NCI-H1092 (cell line): ENCODE data around the gene SCAF8.
"Not testable (repeated sequence)": the region's sequence is repeated elsewhere in the genome, so short reads cannot be mapped to it uniquely, and the experiment has no call there.

ENCODE experiments used
- DNase-seq: peaks from one replicate; lab custom pipeline; 2025; lab: John Stamatoyannopoulos, UW

Gene SCAF8

DNA sequence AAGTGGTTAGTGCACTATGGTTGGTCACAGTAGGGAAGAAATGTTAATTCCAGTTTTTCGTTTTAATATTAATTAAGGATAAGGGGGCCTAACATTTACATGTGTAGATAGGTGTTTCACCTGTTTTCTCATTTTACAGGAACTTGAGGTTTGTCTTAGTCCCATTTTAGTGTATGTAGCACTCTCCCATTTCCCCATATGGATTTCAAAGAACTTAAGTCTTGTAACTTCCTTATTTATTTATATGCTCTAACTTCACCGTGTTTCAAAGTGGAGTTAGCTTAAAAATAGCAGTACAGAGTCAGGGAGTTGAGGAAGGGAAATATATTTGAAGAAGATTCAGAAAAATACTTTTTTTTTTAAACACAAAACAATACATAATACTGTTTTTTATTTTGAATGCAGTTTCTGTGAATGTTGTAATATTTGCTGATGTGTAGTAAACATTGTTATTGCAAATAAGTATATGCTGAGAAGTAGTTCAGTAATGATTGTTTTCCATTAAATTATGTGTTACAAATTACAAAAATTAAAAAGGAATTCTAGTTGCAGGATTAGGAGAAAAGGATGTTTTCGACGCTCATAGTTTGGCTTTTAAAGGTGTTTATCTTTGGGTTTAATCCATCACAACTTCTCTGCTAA is 3.5 kb downstream of the SCAF8 start:
- DNase-seq = no peak

GRCh38 chr6:154737424-154737823 is 4.2 kb downstream of the SCAF8 start:
- no peak for DNase-seq

DNA sequence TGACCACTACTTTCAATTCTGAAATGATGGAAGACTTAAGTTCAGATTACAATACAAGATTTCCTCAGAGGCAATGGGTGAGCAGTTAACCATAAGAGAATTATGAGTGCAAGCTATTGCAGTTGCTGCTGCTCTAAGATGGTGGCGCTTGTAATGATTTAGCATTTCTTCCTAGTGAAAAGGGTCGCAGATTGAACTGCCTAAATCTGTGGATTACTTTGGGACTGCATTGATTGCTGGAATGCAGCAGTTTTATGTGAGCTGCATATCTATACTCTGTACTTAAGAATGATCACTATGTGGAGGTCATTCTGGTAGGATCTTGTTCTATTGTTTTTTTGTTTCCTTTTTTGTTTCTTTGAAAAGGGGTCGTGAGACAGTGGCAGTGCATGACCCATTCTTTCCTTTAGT is 5.3 kb downstream of the SCAF8 start:
- no peak for DNase-seq

DNA sequence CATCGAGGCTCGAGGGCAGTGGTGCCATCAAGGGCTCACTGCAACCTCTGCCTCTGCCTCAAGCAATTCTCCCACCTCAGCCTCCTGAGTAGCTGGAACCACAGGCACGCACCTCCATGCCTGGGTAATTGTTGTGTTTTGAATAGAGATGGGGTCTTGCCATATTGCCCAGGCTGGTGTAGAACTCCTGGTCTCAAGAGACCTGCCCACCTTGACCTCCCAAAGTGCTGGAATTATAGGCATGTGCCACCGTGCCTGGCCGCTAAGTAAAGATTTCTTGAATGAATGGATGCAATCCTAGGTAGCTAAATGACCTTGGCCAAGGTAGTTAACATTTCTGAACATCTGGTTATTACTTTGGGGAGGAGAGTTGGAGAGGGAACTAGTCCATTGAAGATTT is 7.4 kb downstream of the SCAF8 start:
- DNase-seq = no peak

GRCh38 chr6:154742891-154743290 is 9.7 kb downstream of the SCAF8 start:
- DNase-seq = no peak

- not testable (repeated sequence) for DNase-seq
Observed at GRCh38 chr6:154744029-154744745, 11.0 kb downstream of the SCAF8 start.

- no peak for DNase-seq
Observed at GRCh38 chr6:154745243-154745642, 12.0 kb downstream of the SCAF8 start.

- no peak for DNase-seq
Observed at GRCh38 chr6:154749341-154749740, 16.1 kb downstream of the SCAF8 start.

- DNase-seq = no peak
Observed at GRCh38 chr6:154751011-154751800, 18.0 kb downstream of the SCAF8 start.

DNA sequence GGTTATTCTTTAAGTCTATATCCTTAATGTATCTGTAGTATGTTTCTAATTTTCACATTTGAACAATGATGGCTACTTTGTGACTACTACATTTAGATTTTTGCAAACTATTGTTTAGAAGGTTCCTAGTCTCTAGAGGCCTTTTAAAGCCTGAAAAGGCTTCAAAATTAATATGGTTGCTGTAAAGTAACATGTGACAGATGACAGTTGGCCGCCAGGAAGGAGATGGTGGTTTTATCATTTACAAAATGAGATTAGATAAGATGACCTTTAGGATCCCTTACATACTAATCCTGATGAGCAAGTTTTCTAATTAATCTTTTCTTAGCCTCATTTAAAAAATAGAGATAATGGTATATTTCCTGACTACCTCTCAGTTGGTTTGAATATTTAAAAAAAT is 18.8 kb downstream of the SCAF8 start:
- no peak for DNase-seq

DNA sequence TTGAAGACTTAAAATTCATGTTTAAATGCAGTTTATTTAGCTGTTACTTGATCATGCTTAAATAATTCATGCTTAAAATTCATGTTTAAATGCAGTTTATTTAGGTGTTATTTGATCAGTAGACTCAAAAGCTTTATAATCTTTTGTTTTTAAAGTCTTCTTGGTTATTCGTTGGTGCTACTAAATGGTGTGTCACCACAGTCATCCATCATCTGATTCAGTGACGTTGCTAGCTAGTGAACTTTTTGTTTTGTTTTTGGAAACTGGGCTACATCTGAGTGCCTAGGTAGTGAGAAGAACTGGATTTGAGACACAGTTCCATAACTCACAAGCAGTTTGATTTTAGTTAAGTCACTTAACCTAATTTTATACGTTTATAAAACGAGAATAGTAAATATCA is 20.9 kb downstream of the SCAF8 start:
- no peak for DNase-seq

DNA sequence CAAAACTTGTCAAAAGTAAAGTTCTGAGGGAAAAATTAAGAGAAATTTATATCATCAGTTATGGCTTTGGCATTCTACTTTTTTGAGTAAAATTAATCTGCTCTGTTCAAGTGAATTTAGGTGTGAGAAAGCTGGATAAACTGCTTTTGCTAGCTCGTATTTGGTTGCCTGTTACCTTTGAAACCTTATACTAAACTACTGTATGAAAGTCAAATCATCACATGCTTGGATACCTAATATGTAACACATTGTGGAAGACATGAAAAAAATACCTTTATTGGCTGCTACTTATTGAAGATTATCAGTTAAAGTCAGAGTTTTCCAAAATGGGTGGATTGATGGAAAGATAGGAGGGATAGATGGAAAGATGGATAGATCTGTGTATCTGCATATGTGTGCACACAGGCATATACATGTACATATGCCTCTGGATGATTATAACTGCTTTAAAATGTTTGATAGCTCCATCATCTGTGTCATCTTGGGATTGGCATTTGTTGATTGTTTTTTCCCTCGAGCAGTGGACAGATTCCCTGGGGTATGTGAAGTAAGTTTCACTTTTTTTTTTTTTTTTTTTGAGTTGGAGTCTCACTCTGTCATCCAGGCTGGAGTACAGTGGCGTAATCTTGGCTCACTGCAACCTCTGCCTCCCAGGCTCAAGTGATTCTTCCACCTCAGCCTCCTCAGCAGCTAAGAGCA is 24.3 kb downstream of the SCAF8 start:
- no peak for DNase-seq

GRCh38 chr6:154758125-154758524 is 24.9 kb downstream of the SCAF8 start:
- no peak for DNase-seq

DNA sequence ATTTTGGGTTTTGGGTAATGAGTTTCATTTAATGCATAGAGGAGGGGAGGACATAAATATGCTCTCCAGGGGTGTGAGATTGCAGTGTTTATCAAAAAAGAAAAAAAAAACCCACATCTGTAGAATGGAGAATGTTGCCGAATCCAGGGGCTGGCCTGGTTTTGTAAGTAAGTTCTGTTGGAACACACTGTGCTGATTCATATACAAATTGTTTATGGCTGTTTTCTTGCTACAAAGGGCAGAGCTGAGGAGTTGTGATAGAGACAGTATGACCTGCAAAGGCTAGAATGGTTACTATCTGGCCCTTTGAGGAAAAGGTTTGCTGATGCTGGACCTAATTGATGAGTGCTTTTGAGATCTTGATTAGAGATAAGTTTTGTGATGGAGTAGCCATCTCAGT is 30.4 kb downstream of the SCAF8 start:
- DNase-seq = no peak

- DNase-seq = no peak
Observed at GRCh38 chr6:154765273-154765672, 32.1 kb downstream of the SCAF8 start.

GRCh38 chr6:154766288-154766687 is 33.1 kb downstream of the SCAF8 start:
- DNase-seq = no peak

- DNase-seq = no peak
Observed at GRCh38 chr6:154767003-154767723, 33.9 kb downstream of the SCAF8 start.

- no peak for DNase-seq
Observed at GRCh38 chr6:154768280-154768679, 35.1 kb downstream of the SCAF8 start.

DNA sequence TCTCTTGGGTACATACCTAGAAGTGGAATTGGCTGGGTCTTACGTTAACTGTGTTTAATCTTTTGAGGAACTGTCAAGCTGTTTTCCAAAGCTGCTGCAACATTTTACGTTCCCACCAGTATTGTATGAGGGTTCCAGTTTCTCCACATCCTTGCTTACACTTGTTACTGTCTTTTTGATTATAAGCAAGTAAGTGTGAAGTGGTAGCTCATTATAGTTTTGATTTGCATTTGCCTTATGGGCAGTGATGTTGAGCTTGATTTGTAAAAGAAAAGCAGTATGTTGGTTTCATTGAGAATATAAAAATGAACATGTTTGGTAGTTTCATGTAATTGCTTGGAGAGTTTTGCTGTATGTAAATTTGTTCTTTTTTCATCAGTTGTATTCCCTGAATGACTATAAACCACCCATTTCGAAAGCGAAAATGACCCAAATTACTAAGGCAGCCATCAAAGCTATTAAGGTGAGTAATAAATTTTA is 40.4 kb downstream of the SCAF8 start:
- DNase-seq = no peak

DNA sequence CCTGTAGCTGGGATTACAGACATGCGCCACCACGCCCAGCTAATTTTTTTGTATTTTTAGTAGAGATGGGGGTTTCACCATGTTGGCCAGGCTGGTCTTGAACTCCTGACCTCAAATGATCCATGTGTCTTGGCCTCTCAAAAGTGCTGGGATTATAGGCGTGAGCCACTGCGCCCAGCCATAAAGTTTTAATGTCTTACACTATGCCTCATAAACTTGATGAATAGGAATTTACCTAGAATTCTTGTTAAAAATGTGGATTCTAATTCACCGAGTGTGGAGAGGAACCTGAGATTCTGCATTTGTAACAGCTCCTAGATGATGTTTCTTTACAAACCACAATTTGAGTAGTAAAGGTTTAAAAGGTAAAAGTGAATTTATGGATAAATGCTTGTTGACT is 45.9 kb downstream of the SCAF8 start:
- DNase-seq = not testable (repeated sequence)

GRCh38 chr6:154782193-154782592 is 49.0 kb downstream of the SCAF8 start:
- DNase-seq = no peak

DNA sequence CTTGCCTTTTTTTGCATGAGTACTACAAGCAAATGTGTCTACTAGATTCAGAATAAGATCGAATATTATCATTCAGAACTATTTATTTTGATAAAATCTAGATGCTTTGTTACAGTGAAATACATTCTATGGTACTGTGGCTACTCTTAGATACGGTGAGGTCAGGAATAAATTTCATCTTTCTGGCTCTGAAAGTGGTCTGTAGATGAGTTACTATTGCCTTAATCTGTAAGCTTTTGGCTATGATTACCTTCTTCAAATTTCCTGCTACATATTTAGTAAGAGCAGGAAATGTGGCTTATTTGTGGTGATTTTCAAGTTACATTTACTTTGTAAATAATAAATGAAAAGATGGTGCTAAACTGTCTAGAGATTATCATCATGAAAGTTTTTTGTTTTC is 50.0 kb downstream of the SCAF8 start:
- DNase-seq = no peak
